Lung microvascular endothelial cell (primary cell): Measurements from ENCODE around the gene NPAS3. TPM values are rescaled to one million over a fixed set of nuclear protein-coding genes. Genes with fewer than 3 reads are reported as not detected.

Experiments used
- DNase-seq, 2 donors: peaks; one replicate each; pipeline versions ENCODE4 v3.0.0 to v3.0.0-alpha.2; 2010; ENCODE audit warnings: low read depth in 2 of 2
- total RNA-seq: library from RNA; depleted of rRNA; stranded (reverse); fragments of >200 nt; gene quantifications from 2 replicates; pipeline ENCODE4 v1.2.1, GENCODE V29; 2014

The NPAS3 gene
- total RNA-seq, 1 donor from 2014 or later, result 0.20 TPM

DNA sequence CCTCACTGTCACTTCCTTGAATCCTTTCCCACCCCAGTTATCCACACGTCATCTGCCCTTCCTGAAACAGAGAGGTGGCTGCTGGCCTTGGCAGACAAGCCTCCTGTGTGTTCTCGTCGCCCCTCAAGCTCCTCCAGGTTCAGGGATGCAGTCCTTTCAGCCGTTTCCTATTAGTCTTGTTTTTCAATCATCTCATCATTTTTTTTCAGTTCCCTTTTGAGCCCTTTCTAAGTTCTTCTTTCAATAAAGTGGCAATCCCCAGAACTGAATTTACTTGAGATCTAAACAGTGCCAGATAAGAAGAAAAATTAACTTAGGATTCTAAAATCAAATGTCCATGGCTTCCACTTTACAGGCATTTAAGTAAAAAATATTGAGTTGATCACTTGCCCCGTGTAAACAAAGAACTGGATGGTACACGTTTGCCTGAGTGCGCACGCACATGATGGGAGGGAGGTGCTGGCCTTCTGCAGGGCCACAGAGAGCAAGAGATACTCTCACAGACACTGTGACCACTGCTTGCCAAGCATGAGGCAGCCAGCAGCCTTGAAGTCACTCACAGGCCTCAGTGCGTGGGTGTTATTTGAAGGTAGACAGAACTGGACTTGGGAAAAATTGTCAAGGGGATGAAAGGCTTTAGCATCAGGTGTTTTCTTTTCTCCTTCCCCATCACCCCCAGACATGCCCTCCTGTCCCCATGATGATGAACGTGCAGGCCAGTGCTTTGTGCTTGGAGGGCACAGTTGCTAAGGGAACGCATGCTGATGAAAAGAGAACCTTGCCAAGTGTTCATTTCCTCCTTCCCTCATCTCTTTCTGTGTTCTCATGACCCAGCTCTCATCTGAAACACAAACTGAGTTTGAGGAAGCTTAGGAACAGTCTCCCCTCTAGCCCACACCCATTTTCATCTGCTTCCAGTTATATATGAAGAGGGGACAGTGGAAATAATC is 603.9 kb downstream of the NPAS3 start:
- peak; percentile 69 to 83 for DNase-seq

DNA sequence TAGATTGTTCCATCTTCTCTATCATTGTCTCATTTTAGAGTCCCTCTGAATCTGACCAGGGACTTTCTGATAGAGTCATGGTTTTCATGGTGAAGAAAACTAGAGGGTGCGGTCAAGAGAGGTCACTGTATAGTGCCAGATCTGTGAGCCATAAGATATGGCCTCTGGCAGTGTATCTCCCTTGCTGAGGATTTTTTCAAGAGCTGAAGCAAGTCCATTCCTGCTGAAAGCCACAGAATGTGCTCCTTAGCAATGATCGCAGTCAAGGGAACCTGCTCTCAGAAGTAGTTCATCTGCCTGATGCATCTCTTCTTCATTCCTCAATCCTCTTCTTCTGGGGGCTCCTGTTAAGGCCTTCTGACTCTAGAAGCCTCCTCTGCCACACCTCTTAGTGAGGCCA is 607.0 kb downstream of the NPAS3 start:
- no peak for DNase-seq

DNA sequence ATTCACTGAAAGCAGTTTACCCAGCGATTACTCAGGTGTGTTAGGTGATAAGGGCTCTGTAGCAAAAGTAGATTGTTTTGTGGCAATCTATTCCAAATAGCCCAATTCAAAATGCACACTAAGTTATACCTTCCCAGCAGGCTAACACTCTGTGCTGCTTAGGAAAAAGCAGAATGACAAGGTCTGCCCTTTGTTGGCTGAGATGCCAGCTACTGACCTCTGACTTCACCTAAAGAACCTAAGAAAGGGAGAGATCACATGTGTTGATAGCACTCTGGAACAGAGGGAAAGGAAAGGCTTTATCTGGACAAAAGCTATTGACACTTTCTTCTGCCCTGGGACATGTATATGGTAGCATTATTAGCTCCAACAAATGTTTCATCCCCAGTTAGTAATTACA is 609.9 kb downstream of the NPAS3 start:
- no peak for DNase-seq

DNA sequence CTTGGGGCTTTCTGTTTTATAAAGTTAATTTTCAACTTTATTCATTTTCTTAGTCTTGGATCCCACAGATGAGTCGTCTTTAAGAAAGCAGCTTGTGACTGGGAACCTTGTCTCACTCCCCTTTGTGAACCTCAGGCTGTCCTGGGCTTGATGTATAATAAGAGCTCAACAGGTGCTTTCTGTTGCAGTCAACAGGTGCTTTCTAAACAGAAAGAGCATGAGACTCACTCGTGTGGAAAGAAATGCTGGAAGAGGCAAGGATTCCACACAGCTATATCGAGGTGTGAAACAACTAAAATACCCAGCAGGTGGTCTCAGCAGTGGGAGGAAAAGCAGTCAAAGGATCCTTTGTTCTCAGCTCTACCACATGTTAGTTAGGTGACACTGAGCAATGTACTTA is 613.3 kb downstream of the NPAS3 start:
- DNase-seq, result no peak

DNA sequence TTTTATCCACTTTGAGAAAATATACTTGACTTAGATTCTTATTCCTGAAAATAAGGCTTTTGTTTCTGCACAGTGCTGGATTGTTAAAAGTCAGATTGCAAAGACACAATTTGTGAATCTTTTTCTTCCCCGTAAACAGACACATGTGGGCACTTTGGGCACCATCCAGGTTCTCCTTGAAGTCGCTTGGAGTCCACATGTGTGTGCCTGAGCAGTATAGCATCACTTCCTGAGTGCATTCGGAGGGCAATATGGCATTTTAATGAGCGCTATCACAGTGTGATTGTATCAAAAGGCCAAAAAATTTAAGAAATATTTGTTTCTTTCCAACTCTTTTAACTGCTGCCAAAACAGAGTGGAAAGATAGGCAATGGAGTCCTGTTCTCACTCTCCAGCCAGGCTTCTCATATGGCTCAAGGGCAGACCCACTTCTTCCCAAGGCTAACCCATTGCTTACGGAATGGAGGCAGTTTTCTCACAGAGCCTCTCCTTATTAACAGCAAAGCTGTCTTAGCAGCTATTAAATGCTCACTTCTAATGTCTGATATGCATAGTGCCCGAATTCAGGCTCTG is 615.1 kb downstream of the NPAS3 start:
- no peak for DNase-seq

DNA sequence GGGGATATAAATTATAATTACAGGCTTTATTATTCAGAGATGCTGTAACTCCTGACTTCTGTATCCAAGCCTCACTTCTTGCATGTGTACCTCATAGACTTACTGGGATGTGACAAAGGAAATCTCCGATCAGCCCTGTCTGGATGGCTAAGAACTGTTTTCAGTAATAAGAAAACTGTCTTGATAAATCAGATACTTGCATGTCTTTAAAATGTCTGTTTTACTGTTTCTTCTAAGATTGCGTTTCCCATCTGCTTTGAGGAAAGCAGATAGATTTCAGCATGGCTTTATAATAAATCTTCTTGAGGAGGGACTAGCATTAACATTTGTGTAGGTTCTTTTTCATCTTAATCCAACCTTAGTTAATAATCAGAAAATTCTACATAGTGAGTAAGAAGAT is 616.3 kb downstream of the NPAS3 start:
- DNase-seq, result no peak

DNA sequence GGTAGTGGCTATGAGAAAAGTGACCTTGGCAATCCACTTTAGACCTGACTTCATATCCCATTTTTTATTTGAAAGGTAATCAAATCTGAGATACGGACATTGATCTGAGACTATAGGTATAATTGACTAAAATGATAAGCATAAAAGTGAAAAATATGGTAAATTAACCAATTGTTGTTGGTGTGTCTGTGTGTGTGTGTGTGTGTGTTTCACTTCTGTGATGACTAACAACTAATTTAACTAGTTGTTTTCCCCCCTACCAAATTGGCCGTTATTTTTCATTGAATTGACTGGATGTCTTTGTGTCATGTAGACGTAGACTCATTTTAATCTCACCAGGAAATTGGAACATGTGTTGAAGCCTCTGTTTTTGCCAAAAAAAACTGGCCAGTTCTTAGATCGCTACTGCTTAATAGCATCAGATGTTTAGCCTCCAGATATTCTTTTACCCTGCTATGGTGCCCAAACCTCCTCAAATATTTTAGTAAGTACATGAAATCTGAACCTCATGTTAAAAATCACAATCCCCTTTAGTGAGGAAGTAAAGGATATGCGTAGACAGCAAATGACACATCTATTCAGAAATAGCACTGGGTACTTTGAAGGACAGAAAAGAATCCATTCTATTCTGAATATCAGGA is 617.2 kb downstream of the NPAS3 start:
- DNase-seq, result peak; percentile 51 to 54

DNA sequence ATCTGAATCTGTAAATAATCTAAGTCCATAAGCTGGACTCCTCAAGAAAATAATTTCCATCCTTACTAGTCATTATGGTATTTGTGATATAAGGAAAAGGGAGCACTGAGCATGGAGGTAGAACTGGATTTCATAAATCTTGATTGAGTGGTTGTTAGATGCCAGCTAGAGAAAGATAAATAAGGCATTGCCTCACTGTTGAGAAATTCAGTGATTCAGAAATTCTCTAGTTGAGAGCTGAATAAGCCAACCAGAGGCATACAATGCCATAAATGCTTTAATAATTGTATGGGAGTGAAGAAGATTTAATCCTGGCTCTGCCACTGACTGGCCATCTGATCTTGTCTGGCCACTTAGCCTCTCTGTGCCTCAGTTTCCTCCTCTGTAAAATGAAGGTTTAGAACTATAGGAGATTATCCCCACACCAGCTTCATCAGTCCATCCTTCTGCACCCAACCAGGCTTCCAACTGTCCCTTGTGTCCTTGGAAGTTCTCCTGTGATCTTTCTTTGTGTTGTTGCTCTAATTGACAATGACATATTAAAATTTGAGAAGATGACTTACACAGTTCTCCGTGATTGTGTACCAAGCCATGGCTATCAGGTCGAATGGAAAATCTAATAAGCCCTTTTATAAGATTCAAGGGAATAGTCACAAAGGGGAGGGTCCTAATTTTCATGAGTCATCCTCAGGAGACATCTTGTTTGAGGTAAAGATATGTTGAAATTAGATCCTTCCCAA is 617.9 kb downstream of the NPAS3 start:
- DNase-seq, result peak in 1 of 2 donors; percentile 42

DNA sequence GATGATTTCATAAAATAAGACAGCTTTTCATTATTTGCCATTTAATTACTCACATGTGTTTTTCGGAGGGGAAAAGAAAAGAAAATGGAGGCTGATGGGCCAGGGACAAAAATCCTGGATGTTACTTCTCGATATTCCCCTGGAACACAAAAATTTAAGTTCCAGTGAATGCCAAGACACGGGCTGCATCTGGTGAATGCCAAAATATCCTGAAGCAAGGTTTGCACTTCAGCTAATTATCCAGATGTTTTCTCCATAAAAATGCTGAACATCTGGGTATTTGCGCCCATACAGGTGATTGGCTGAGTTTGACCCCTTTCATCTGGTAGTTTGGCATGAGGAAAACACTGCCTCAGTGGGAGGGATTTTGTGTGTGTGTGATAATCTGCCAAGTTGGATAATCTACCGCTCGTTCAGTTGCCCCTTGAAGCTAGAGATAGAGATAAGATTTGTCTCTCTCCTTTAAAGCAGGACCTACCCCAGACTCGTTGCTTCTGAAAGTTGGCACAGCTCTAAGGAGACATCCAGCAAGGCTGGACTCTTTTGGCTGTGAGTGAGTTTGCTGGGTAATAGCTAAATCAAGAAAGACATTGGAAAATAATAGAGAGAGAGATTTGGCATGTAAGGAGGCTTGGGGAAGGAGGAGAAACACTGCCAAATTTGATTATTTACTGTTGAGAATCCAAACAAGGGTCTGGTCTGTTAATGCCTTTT is 622.2 kb downstream of the NPAS3 start:
- no peak for DNase-seq

DNA sequence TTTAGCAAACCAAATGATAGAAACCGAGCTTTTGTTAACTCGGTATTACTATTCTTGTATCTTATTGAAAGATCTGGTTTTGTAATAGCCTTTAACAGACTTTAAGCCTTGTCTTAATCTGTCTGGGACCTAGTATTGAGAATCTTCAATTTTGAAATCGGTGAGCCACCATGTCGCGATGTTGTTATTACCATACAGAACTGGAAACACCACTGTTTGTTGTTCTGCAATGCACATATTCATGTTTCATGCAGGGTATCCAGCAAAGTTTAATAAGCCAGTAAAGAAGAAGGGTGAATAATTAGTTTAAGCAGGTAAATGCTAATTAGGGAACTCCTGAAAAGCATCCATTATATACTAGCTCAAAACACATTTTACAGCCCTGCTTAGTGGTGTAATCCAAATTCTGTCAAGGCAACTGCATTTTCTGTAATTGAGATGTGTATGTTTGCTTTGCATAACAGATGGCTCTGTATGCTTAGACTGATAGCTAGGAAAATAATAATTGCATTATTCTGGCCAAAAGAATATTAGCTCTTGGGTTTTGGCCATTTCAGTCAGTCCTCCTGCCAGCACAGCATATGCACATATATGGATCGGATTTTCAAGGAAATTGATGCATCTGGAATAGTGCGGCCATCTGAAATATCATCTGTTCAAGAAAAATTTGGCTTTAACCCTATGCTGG is 623.0 kb downstream of the NPAS3 start:
- no peak for DNase-seq

DNA sequence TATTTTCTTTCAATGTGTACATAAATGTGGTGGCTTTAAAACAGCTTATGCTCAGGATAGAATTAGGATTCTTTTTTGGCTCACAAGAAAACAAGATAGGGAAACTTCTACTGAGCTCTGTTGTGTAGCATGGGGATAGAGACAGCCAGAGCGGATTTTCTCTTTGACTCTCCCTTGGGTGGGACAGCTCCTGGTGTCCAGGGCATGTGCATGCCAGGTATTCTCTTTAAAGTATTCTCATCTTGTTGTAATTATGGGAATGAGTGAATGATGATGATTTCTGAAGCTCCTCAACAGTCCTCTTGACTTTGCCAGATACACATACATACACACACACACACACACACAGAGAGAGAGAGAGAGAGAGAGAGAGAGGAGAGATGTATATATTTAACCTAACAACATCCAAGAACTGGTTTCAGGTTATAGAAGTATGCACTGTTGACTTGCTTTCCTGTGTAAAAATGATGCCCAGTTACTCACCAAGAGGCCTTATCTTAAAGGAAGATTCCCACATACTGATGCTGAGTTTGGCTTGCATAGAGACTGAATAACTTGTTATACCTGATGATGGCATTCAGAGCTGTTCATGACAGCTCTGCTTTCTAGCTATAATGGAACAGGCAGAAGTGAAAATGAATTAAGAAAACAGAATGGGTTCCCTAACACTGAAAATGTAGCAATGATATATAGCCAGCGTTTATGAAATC is 624.7 kb downstream of the NPAS3 start:
- DNase-seq, result no peak

DNA sequence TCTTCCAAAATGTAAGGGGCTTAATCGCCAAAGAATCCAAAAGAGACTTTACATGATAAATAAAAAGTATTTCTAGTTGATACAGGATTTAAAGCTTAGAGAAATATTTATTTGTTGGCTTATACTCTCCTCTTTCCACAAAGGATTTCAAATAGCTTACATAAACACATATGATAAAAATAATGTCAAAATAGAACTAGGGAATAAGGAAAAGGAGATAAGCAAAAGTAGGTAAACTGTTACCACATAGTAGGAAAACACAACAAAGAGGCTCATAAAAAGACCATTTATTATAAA is 625.2 kb downstream of the NPAS3 start:
- DNase-seq, result no peak

DNA sequence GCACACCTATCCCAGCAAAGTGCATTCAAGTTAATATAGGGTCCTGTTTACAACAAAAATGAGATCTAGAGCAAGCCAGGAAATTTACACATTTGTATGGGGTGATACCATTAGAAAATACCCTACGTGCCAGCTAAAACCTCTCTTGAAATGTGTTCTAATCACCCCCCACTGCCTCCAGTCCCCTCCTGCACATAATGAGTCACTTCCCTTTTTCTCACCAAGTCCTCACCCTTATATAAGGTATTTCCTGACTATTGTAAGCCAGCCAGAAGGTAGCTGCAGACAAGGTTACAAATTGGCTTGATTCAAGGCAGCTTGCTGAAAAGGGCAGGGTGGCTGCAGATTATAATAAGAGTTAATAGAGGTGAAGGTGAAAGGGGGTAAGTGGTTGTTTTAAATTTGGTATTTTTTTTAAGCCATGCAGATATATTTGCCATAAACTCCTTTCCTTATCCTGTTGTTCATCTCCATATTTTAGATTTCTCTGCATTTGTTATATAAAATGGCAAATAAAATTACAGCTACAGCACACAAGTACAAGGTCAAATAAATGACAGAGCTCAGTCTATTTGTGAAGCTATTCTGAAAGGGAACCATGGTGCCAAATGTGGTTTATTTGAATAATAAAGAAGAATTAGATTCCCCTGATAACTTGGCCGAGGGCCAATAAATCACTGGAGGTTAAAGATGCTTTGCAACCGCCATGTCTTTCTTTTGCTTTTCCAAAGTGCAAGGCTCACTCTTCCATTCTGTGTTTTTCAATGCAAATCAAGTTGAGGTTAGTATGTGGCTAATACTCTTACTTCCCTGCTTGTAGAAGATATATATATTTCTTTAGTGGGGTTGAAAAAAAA is 626.3 kb downstream of the NPAS3 start:
- DNase-seq, result peak; percentile 97 to 98

DNA sequence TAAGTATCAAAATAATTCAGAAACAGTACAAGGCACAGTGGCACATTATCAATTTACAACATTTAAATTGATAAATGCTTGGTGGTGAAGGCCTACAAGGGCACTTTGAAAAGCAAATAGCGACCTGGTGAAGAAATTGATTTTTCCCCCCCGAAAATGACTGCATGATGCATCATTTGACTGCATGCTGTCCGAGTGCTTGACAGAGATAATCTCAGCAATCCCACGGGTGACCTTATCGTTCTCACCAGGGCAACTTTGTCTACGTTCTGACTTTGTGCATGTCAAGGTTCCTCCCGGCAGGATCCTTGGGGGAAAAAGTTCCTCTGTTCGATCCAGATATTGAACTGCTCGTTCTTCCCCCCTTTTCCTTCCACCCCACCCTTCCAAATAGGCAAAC is 627.4 kb downstream of the NPAS3 start:
- DNase-seq, result no peak

DNA sequence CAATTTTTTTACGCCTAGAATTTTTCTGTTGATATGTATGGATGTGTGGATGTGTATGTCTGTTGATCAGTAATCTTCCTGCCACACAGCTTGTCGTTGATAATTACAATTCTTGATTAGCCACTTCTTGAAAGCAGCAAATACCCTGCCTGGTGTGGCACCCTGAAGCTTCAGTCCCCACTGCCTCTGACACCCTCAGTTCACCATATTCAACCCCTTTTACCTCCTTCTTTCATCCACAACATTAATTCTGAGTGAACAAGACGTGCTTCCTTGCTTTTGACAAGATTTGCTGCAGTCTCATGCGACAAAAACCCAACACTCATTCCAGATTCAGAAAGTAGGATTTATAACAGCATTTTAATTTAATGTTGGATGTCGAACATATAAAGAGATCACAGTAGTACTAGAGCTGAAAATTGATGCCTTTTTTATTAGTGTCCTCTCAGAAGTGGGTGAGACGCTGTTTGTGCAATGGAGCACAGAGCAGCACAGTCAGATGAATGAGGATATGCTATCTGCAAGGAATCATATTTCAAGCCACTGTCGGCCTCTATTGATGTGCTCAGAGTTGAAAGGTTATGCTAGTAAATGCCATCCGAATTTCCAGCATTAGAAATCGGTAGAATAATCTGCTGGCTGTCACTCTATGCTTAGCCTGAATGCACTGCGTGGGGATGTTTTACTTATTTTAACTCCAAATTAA is 628.5 kb downstream of the NPAS3 start:
- no peak for DNase-seq

DNA sequence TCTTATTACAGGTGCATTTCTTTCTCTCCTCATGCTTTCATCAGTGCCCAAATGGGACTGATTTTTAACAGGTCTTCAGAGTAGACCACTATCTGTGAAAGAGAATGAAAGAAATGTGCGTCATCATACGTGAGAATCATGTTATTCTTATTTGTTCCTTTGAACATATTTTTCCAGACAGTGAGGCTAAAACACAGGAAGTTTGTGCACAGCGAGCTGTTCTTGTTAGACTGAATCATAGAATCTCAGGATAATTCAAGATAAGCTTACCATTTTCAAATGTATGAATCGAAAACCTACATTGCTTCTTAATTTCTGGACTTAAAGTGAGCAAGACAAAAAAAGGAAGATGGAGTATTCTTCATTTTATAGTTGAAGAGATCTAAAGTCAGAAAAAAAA is 629.1 kb downstream of the NPAS3 start:
- DNase-seq, result peak; percentile 38 to 90

DNA sequence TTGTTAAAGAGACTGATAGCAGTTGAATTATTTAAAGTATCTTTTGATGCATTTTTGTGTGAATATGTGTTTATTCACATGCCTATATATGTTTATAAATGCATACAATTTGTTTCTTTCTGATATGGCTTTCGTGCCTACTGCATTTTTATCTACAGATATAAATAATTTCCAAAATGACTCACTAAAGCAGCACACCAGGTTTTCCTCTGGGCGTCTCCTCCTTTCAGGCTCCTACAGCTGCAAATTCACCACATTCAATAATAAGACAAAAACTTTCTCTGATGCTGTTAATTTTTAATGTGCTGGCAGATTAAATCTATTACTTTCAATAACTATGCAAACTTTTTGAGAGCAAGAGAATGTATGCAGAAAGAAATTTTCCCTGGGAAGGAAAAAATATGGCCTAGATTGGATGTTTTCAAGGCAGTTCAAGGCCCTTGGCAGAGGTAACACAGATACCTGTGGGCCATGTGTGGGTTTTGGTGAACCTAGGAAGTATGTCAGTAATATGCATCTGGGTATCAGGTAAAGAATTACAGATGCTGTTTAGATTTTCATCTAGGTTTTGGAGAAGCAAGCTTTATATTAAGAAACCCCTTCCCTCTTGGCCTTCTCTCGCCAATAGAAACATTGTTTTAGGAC is 630.4 kb downstream of the NPAS3 start:
- peak in 1 of 2 donors; percentile 70 for DNase-seq
